GM21529 (cell line): ENCODE data around the gene FGD3.
"Not testable (repeated sequence)": the region's sequence is repeated elsewhere in the genome, so short reads cannot be mapped to it uniquely, and the experiment has no call there.

Source experiments
- ATAC-seq: cut with Tn5 transposase; IDR thresholded peaks from one replicate; pipeline ENCODE4 v1.9.1; 2021; ENCODE audit not compliant: unreplicated experiment

Gene FGD3, protein sequence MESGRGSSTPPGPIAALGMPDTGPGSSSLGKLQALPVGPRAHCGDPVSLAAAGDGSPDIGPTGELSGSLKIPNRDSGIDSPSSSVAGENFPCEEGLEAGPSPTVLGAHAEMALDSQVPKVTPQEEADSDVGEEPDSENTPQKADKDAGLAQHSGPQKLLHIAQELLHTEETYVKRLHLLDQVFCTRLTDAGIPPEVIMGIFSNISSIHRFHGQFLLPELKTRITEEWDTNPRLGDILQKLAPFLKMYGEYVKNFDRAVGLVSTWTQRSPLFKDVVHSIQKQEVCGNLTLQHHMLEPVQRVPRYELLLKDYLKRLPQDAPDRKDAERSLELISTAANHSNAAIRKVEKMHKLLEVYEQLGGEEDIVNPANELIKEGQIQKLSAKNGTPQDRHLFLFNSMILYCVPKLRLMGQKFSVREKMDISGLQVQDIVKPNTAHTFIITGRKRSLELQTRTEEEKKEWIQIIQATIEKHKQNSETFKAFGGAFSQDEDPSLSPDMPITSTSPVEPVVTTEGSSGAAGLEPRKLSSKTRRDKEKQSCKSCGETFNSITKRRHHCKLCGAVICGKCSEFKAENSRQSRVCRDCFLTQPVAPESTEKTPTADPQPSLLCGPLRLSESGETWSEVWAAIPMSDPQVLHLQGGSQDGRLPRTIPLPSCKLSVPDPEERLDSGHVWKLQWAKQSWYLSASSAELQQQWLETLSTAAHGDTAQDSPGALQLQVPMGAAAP

DNA sequence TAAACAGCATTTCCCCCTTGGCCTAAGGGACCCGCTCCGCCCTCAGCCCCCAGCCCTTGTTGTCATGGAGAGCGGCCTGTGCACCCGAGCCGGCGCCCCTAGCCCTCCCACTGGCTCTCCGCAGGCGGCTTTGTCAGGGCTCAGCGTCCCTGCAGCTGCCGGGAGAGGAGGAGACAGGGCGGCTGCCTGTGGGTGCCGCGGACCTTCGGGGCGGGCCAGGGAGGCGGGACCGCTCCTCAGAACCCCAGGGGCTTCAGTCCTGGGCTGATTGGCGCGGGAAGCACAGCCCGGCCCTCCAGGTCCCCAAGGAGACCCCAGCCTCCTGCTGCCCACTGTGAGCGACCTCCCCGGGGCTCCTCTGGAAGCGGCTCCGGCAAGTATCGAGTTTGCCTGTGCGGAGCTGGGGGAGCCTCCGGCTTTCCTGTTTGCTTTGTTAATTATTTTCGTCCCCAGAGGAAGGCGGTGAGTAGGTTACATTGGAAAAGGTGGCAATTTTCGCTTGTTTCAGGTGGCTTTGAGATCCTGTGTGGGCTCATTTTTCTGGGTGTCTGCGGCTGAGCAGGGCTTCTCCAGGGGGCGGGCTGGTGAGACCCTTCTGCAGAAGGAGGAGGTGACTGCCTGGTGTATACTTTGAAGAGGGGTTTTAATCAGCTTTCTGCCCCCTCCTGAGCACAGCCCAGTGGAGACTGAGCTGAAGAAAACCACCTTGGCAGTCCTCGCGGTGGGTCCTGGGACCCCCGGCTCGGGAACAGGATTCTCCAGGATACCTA is at the start of gene FGD3:
FGD3 (plus strand) TSS at position 256 of the 770 bp plus-strand sequence. CDS start 28,734 bp downstream, outside the sequence.
- ATAC-seq: no peak

DNA sequence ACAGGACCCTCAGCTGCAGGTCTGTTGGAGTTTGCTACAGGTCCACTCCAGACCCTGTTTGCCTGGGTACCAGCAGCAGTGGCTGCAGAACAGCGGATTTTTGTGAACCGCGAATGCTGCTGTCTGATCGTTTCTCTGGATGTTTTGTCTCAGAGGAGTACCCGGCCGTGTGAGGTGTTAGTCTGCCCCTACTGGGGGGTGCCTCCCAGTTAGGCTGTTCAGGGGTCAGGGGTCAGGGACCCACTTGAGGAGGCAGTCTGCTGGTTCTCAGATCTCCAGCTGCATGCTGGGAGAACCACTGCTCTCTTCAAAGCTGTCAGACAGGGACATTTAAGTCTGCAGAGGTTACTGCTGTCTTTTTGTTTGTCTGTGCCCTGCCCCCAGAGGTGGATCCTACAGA is 42.2 kb upstream of the FGD3 start:
- ATAC-seq: not testable (repeated sequence)

DNA sequence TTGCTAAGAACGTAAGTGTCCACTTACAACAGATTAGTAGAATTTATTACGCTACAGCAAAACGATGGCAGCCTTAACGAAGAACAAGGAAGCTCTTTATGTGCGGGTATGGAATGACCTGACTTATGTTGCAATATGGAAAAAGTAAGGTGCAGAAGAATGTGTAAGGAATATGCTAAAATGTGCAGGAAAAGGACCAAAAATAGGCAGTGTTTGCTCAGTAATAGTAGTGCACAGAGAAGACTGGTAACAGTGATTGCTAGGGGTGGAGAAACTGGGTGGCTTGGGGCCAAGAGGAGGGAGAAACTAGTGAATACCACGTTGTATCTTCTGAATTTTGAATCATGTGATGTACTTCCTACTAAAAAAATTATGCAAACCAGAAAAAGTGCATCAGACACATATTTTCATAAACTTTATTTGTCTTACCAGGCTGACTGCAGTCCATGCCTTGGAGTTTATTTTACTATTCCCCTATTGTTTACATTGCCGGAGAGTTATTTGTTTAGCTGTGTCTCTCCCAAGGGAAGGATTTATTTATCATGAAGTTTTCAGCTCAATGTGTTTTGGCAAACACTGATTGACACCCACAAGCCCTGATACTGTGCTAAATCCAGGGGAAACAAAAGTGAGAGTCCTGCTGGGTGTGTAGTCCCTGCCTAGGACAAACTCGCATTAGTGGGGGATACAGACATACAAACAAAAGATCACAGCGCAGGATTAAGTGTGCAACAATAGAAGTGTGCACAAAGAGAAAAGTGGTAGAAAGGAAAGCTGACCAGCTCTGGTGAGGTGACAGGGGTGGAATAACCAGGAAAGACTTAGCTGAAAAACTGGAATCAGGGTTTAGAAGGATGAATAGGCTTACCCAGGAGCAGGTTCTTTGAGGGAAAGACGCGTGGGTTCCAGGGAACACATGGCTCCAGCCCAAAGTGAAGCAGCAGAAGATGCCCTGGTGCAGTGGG is 35.5 kb upstream of the FGD3 start:
- no peak for ATAC-seq

DNA sequence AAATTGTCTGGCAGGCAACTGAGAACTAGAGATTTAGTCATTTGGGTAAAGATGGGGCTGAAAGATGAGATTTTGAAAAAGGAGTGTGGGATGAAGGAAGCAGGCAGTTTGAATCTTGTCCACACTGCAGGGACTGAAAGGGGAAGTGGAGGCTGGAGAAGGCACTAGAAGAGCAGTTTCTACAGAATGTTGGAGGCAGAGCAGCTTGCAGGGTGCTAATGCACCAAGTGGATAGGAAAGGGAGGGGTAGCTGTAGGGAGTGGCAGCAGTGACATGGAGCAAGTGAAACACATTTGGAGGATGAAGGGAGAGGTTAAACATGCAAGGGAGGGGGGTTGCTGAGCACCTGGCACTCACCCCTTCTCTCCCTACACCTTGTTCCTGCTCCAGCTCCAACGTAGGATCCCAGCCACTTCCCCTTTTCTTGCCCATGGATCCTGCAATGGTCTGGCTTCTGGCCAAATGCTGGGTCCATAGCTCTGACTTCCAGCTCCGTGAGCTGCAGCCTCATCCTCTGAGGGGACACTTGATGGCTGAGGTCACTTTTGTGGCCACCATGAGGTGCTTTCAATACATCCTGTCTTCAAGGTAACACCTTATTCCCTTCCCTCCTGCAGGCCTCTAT is 30.0 kb upstream of the FGD3 start:
- no peak for ATAC-seq

DNA sequence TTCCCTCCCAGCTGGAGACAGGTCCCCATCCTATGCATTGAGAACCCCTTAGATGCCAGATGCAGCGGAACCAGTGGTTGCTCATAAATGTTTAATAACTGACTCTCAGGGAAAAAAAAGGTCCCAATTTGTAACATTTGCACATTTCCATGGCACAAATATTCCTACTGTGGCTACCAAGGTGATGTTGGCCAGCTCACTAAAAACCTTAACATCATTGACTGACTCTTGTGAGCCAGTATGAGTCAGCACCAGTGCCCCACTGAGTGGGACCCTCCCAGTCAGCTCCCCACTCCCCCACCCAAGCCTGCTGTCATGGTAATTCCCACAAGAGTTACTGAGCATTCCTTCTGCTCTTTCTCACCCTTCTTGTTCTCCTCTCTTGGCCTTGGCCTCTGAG is 26.9 kb upstream of the FGD3 start:
- no peak for ATAC-seq

DNA sequence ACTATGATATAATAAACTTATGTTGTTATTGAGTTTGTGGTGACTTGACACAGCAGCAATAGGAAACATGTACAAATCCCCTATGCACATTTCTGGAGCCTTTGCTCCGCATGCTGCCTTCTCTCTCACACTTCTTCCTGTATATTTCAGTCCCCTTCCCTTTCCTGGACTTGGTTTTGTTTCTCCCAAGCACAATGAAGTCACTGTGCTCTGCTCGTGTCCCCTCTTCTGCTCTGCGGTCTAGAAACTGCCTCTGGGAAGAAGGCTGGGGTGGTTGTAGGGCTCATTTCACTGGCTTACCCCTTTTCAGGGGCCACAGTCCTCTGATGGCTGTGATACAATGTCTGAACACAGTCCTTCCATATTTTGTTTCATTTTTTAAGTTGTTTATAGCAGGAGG is 15.7 kb upstream of the FGD3 start:
- ATAC-seq: no peak

DNA sequence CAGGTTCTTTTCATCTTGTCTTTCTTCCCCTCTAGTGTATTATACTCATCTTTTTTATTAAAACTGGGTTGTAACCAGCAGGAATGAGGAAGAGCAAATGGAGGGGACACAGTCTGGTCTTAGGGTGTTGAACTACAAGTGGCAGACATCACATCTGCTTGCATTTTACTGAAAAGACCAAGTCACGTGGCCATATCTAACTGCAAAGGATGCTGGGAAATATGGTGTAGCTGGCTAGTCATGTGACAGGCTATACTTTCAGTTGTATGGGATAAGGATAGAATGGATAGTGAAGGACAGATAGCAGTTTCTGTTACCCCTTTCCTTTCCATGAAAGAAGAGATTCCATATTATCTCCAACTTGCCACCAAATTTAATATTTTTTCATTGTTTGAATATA is 13.0 kb upstream of the FGD3 start:
- no peak for ATAC-seq

DNA sequence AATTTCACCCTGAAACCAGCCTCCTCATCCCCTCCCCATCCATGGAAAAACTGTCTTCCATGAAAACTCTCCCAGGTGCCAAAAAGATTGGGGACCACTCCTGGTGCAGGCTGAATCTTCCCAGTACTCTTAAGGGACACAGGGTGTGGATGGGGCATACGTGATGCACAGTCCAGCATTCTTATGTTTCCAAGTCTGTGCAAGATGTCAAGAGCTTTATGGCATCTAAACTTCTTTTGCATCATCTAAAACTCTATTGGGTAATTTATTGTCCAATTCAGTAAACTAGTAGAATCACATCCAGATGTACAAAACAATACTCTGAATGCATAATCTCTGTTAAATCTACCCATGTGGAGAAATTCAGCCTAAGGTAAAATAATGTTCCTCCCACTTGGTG is 9.3 kb upstream of the FGD3 start:
- no peak for ATAC-seq

DNA sequence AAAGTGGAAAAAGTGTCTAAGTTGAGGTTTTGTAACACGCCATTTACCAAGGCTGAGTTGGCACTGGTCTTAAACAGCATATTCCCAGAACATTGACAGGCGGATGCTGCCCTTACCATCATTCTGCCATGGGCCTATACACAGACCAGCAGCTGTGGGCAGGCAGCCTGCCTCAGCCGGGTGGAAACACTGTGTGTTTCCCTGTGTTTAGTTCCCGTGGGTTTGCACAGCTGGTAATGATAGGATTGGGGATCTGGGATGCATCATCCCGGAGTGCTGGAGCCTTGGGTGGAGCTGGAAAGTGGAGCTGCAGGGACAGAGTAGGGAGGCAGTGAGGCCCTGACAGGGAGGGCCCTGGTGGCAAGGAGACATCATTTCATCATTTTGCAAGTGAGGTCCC is 5.5 kb upstream of the FGD3 start:
- ATAC-seq: no peak

DNA sequence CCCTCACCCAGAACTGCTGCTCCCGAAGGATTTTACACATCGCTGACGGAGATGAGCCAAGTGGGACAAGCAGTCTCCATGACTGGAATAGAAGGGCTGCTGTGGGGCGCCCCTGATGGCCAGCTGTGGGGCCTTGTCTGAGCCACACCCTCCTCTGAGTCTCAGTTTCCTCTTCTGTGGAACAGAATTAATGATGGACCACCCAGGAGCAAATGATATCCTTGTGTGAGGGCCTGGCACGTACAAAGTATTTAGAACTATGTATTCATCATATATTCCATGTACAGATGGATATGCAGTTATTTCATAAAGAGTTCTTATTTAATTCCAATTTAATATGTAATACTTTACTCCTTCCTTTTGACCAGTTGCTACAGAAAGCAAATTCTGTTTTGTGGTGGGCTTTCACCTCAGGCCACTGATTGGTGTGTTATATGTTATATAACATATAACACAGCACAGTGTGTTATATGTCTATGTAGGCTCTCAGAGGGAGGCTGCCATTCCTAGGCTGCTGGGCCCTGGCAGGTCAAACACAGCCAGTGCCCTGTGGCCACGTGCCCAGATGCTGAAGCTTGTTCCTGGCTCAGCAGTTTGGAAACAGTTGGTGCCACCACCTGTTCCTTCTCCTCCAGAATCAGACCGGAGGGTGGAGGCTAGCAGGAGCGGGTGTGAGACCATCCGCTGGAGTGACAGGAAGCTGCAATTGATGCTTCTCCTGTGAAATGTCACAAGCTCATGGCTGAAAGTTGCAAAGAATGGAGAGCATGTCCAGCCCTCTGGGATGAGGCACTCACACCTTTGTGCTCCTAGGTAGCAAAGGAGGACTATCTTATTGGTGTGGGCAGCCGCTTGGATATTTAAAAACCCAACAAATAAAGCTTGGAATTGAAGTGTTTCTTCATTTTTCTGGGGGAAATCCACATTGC is 4.4 kb upstream of the FGD3 start:
- ATAC-seq: no peak

DNA sequence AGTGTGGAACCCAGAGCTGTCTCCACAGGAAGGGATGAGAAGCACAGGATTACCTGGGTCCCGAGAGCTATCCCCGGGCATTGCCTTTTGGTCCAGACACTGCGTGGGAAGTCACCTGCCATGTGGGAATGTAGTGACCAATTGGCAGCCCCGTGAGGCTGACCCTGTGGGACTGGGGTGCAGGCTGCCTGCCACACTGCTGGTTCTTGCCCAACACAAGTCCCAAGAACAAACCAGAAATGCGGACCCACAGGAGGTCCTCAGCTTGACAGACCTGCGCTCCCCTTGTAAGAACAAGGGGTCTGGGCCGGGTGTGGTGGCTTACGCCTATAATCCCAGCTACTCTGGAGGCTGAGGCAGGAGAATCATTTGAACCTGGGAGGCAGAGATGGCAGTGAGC is 2.4 kb upstream of the FGD3 start:
- ATAC-seq: no peak

DNA sequence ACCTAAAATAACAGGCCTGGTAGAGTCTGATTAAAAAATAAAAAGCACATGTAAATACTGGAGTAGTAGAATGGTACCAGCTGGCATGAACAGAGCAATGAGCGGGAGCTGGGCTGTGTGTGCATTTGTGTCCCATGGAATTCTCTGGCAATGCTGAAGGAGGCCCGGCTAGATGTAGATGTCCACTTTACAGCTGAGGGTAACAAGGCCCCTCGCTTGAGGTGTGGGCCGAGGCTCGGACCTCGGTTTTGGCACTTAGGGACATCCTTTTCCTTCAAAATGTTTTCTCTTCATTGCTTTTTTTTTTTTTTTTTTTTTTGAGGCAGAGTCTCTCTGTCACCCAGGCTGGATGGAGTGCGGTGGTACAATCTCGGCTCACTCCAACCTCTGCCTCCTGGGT is 1.5 kb upstream of the FGD3 start:
- ATAC-seq: no peak

DNA sequence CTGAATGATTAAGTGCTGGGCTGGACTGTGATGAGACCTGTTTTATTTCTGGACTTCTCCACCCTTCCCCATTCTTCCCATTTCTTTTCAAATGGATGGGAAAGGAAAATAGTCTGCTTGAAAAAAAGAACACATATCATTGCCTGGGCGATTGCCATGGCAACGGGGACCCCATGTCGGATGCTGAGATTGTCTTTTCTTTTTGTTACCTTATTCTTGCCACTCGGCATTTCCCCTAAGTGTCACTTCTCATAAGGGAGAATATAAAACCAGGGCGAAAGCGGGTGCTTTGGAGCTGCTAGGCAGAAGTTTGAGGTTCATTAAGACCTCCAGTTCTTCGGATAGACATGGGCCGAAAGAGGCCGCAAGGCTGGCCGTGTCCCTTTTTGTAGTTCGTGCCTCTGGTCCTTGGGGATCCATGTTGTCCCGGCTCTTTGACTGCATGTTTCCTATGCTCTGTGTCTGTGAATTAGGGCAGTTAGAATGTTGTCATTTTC is 763 bp downstream of the FGD3 start:
- ATAC-seq: no peak

DNA sequence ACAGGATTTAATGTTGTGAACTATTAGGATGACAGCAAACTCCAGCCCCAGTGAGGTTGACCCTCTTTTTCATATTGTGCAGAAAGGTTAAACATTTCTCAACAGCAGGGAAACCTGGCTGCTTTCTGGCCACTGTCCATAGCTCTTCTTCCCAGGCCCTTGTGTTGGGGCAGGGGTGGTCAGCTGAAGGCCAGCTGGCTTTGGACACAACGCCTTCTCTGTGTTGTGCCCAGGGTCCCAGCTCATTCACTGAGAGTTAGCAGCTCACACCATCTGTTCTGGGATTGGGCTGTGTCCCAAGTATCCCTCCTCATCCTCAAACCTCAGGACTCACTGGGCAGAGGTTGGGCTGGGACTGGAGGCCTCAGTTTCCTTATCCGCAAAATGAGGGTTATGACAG is 1.3 kb downstream of the FGD3 start:
- no peak for ATAC-seq

DNA sequence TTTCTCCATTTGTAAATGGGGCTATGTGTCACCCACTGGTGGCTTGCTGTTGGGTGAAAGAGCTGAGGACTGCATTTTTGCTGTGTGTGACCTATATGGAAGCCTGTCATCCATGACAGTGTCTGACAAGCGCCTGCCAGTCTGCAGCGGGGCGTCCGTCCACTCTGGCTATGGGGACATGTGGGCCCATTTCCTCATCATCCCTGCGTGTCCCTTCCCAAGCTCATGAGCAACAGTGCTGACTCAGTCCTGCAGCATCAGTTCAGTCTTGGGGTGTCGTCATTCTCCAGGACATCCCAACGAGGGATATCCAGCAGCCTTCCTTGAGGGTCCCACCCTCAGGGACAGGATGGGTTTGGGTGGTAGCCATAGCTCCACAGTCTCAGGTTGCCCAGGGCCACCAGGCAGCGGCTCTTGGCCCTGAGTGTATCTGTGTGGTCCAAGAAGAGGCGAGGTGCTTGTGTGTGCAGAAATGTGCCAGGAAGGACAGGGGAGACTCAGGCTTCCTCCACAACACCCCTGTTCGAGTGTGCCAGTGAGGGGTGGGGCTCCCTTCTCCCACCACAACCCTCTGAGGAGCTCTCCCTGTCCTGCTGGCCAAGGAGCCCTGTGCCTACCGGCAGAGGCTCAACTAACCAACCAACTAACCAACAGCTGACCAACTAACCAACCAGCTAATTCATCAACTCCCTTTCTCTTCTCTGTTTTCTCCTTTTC is 2.1 kb downstream of the FGD3 start:
- no peak for ATAC-seq

DNA sequence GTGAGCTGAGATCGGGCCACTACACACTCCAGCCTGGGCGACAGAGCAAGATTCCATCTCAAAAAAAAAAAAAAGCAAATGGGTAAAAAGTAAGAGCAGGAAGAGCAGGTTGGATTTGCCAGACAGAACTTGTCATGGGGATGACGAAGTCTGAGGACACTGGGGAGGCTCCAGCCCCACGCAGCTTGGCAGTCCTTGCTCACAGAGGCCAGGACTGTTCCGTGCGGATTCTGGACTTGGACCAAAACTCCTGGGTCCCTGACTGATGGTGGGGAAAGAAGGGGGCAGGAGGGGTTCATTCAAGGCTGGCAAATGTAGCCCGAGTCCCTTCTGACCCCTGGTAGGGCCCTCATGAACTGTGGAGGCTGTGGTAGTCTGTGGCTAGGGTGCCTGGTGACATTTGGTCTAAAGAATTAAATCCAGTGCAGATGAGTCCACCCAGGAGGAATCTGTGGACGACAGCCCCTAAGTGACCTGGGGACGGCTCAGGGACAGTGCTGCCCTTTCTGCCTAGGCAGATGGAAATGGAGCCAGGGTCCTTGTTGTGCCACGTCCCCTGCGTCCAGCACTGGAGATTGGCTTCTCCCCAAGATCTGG is 3.1 kb downstream of the FGD3 start:
- ATAC-seq: no peak

DNA sequence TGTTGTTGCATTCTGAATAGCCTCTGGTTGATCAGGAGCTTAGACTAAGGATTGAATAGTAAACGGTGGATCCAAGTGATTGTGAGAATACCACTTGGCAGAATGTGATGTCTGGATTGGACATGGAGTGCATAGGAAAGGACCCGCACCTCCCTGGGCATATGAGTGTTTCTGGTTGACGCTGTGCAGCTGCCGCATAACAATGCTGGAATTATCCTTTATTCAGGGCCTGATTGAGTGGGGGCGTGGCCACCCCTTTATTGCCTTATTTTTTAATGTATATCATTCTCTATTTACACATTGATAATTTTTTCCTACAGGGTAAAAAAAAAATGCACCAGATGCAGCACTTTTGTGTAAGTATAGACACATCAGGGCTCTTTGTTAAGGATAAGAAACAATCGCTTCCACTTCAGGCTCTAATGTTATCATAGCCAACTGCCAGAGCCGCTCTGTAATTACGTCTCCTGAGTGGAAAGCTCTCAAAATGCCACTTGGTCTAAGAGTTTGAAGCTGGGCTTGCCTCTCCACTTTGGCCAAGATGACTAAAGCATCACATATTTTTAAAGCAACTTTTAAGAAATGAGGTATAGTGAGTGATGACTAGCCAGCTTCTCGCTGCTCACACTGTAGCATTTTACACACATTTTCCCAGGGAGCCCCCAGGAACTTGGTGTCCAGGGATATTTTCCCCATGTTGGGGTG is 5.7 kb downstream of the FGD3 start:
- ATAC-seq: no peak
